ENCODE measurements around the gene IMMP2L. TPM values are rescaled to one million over a fixed set of nuclear protein-coding genes. Genes with fewer than 3 reads are reported as not detected.

IMMP2L gene
- total RNA-seq, 1 donor from 2014 or later = 59.6 TPM

DNA sequence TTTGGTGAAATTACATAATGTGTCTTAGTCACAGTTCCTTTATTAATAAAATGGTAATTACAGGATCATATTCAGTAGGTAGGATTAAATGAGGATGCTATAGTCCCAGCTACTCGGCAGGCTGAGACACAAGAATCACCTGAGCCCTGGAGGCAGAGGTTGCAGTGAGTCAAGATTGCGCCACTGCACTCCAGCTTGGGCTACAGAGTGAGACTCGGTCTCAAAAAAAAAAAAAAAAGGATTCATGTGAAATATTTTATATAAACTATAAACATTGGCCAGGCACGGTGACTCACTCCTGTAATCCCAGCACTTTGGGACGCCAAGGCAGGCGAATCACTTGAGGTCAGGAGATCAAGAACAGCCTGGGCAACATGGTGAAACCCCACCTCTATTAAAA, 197.9 kb downstream of the IMMP2L start:
- Mint-ChIP-seq H3K4me3 (no peak overlapping the region), H3K27ac (no peak overlapping the region), H3K36me3 (no peaks in the 10 kb centered on the region), H3K4me1 (peaks cover 7% of the 10 kb centered on the region), H3K9me3 (no peaks in the 10 kb centered on the region), H3K27me3 (ENCODE audit: low read depth) (no peaks in the 10 kb centered on the region)
- TF ChIP-seq, protein P1, sequence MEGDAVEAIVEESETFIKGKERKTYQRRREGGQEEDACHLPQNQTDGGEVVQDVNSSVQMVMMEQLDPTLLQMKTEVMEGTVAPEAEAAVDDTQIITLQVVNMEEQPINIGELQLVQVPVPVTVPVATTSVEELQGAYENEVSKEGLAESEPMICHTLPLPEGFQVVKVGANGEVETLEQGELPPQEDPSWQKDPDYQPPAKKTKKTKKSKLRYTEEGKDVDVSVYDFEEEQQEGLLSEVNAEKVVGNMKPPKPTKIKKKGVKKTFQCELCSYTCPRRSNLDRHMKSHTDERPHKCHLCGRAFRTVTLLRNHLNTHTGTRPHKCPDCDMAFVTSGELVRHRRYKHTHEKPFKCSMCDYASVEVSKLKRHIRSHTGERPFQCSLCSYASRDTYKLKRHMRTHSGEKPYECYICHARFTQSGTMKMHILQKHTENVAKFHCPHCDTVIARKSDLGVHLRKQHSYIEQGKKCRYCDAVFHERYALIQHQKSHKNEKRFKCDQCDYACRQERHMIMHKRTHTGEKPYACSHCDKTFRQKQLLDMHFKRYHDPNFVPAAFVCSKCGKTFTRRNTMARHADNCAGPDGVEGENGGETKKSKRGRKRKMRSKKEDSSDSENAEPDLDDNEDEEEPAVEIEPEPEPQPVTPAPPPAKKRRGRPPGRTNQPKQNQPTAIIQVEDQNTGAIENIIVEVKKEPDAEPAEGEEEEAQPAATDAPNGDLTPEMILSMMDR (IDR thresholded peaks at IDR 0.05; ENCODE audit: unreplicated experiment) = no peak
- no peak for DNase-seq (ENCODE audit: low spot score in 2 of 2, unreplicated experiment in 2 of 2)

DNA sequence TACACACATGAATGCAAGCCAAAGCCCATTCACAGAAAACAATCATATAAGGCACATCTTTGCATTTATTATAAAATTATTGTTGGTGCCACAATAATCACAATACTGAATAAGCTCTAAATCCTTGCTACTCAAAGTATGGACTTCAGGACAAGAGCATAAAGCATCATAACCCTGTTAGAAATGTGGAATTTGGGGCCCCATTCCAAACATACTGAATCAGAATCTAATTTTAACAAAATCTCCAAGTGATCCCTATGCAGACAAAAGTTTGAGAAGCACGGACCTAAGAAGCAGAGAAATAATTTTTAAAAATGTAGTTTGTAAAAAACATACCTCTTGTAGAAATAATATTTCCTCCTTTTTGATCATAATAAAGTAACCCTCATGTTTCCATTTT, 199.2 kb downstream of the IMMP2L start:
- H3K27ac Mint-ChIP-seq = no peak overlapping the region
- no peaks in the 10 kb centered on the region for H3K27me3 Mint-ChIP-seq (ENCODE audit: low read depth)
- H3K4me3 Mint-ChIP-seq = no peak overlapping the region
- H3K9me3 Mint-ChIP-seq = no peaks in the 10 kb centered on the region
- TF ChIP-seq, protein P1 (IDR thresholded peaks at IDR 0.05; ENCODE audit: unreplicated experiment) = no peak
- peaks cover 7% of the 10 kb centered on the region for H3K4me1 Mint-ChIP-seq
- no peak for DNase-seq (ENCODE audit: low spot score in 2 of 2, unreplicated experiment in 2 of 2)
- H3K36me3 Mint-ChIP-seq = no peaks in the 10 kb centered on the region

GRCh38 chr7:111362506-111363054, 199.7 kb downstream of the IMMP2L start:
- Mint-ChIP-seq H3K27me3 (ENCODE audit: low read depth) (no peaks in the 10 kb centered on the region), H3K4me1 (peaks cover 7% of the 10 kb centered on the region), H3K9me3 (no peaks in the 10 kb centered on the region), H3K27ac (peak overlapping the region; percentile 6), H3K4me3 (no peak overlapping the region), H3K36me3 (no peaks in the 10 kb centered on the region)
- no peak for DNase-seq (ENCODE audit: low spot score in 2 of 2, unreplicated experiment in 2 of 2)
- TF ChIP-seq, protein P1 (IDR thresholded peaks at IDR 0.05; ENCODE audit: unreplicated experiment) = no peak

DNA sequence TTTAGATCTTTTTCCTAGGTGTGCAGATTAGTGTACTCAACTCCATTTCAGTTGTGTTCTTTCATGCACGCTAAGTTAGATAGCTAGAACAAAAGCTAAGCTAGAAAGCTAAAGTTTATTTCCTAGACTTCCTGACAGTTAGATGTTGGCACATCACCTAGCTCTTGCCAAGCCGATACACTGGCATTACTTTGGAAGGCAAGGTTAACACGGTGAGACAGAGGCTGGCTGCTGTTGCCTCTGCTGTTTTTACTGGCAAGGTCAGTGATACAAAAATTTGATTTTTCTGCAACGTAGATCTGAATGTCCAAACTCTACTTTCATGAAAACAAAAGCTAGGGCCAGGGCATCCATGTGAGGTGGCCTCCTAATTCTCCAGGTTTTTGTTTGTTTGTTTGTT, 203.4 kb downstream of the IMMP2L start:
- DNase-seq (ENCODE audit: low spot score in 2 of 2, unreplicated experiment in 2 of 2) = no peak
- H3K4me3 Mint-ChIP-seq = no peak overlapping the region
- H3K27ac Mint-ChIP-seq = no peak overlapping the region
- no peaks in the 10 kb centered on the region for H3K36me3 Mint-ChIP-seq
- TF ChIP-seq, protein P1 (IDR thresholded peaks at IDR 0.05; ENCODE audit: unreplicated experiment) = no peak
- peaks cover 7% of the 10 kb centered on the region for H3K4me1 Mint-ChIP-seq
- no peaks in the 10 kb centered on the region for H3K27me3 Mint-ChIP-seq (ENCODE audit: low read depth)
- H3K9me3 Mint-ChIP-seq = no peaks in the 10 kb centered on the region

DNA sequence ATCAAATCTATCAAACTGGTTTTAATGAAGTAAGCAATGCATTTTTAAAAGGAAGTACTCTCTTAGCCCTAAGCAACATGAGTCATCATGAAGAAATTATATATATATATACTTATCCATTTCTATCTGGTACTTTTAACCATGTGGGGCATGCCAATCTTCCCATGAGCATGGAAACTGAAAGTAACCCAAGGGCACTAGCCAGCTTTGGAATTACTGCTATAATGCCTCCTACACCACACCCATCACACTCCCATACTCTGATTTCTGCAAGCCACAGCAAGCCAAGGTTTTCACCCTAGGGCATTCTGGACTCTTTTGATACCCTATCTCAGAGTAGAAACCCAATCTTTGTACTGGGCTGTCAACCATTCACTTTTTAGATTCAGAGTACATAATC, 204.6 kb downstream of the IMMP2L start:
- no peaks in the 10 kb centered on the region for H3K27me3 Mint-ChIP-seq (ENCODE audit: low read depth)
- TF ChIP-seq, protein P1 (IDR thresholded peaks at IDR 0.05; ENCODE audit: unreplicated experiment) = no peak
- no peaks in the 10 kb centered on the region for H3K36me3 Mint-ChIP-seq
- no peaks in the 10 kb centered on the region for H3K9me3 Mint-ChIP-seq
- no peak overlapping the region for H3K27ac Mint-ChIP-seq
- no peak for DNase-seq (ENCODE audit: low spot score in 2 of 2, unreplicated experiment in 2 of 2)
- H3K4me1 Mint-ChIP-seq = peaks cover 2% of the 10 kb centered on the region
- no peak overlapping the region for H3K4me3 Mint-ChIP-seq

GRCh38 chr7:111356941-111357340, 205.4 kb downstream of the IMMP2L start:
- no peaks in the 10 kb centered on the region for H3K27me3 Mint-ChIP-seq (ENCODE audit: low read depth)
- no peaks in the 10 kb centered on the region for H3K4me1 Mint-ChIP-seq
- DNase-seq (ENCODE audit: low spot score in 2 of 2, unreplicated experiment in 2 of 2) = no peak
- no peak overlapping the region for H3K4me3 Mint-ChIP-seq
- H3K9me3 Mint-ChIP-seq = no peaks in the 10 kb centered on the region
- TF ChIP-seq, protein P1 (IDR thresholded peaks at IDR 0.05; ENCODE audit: unreplicated experiment) = no peak
- no peaks in the 10 kb centered on the region for H3K36me3 Mint-ChIP-seq
- no peak overlapping the region for H3K27ac Mint-ChIP-seq

Measured in mesothelial cell of epicardium (in vitro differentiated cells).